Epithelial cell of proximal tubule (primary cell): Measurements from ENCODE around the gene SF3B1. TPM values are rescaled to one million over a fixed set of nuclear protein-coding genes. Genes with fewer than 3 reads are reported as not detected.

Experiments
- DNase-seq: peaks from one replicate; pipeline ENCODE4 v3.0.0-alpha.2; 2011; ENCODE audit warnings: low read depth
- H3K4me3 ChIP-seq: 2 replicates; pipeline ENCODE4 v1.5.1; 2011; ENCODE audit warnings: low read depth, mild to moderate bottlenecking, low read length
- CTCF ChIP-seq: conservative IDR thresholded peaks from 2 replicates; pipeline ENCODE4 v1.5.1; 2012; ENCODE audit warnings: low read depth, mild to moderate bottlenecking, low read length
- total RNA-seq: library from RNA; depleted of rRNA; stranded (reverse); fragments of >200 nt; gene quantifications from 2 replicates; pipeline ENCODE4 v1.2.3, GENCODE V29; 2015

The SF3B1 gene
- total RNA-seq, 1 donor from 2014 or later: 135 TPM

- no peak for DNase-seq
- TF ChIP-seq CTCF: no peak
Measured at GRCh38 chr2:197419438-197419837, 15.4 kb downstream of the SF3B1 start.

GRCh38 chr2:197416268-197416667 lies 18.6 kb downstream of the SF3B1 start:
- H3K4me3 ChIP-seq: no peak overlapping the region
- DNase-seq: no peak
- no peak for TF ChIP-seq CTCF

More at GRCh38 chr2:197419438-197419837, 15.4 kb downstream of the SF3B1 start:
- no peak overlapping the region for H3K4me3 ChIP-seq

- TF ChIP-seq CTCF: no peak
- DNase-seq: no peak
- H3K4me3 ChIP-seq: no peak overlapping the region
Measured at GRCh38 chr2:197414515-197414914, 20.3 kb downstream of the SF3B1 start.

GRCh38 chr2:197414039-197414438 lies 20.8 kb downstream of the SF3B1 start:
- no peak for TF ChIP-seq CTCF
- DNase-seq: no peak
- H3K4me3 ChIP-seq: no peak overlapping the region

- no peak overlapping the region for H3K4me3 ChIP-seq
- TF ChIP-seq CTCF: no peak
- DNase-seq: no peak
Measured at GRCh38 chr2:197405582-197405981, 29.2 kb downstream of the SF3B1 start.

GRCh38 chr2:197399887-197400540 lies 34.8 kb downstream of the SF3B1 start:
- no peak overlapping the region for H3K4me3 ChIP-seq
- DNase-seq: no peak
- no peak for TF ChIP-seq CTCF

- TF ChIP-seq CTCF: no peak
- no peak for DNase-seq
- no peak overlapping the region for H3K4me3 ChIP-seq
Measured at GRCh38 chr2:197398913-197399312, 35.9 kb downstream of the SF3B1 start.
